Temporal lobe (tissue), 2 donors: ENCODE data around the gene WDR93. TPM values are rescaled to one million over a fixed set of nuclear protein-coding genes. Genes with fewer than 3 reads are reported as not detected.

Experiments used
- small RNA-seq: library from RNA; depleted of rRNA; stranded (forward); fragments of <200 nt; gene quantifications from one replicate; pipeline ENCODE3, GENCODE V24; 2014; ENCODE audit warnings: low replicate concordance
- total RNA-seq: library from RNA; depleted of rRNA; stranded (reverse); fragments of >200 nt; gene quantifications from one replicate; pipeline ENCODE4 v1.2.3, GENCODE V29; 2014

The WDR93 gene
- total RNA-seq, 1 donor from 2014 or later, result 0.25 TPM

Small RNA genes within 50 kb of the gene (small RNA-seq; reads per million reads assigned to genes)
- not detected for gene RNU6-132P

Other genes with a start within 250 kb of the WDR93 start
- gene RHCG, start 194.2 kb upstream of the WDR93 start, total RNA-seq, result 1.7 TPM
- gene TICRR, start 115.3 kb upstream of the WDR93 start, total RNA-seq, result 1.2 TPM
- 4.4 TPM for gene KIF7, start 35.3 kb upstream of the WDR93 start, total RNA-seq
- under 0.01 TPM for gene PLIN1, start 11.4 kb upstream of the WDR93 start, total RNA-seq
- 7.9 TPM for gene PEX11A, start 57 bp upstream of the WDR93 start, total RNA-seq
- gene MESP1, start 60.4 kb downstream of the WDR93 start, total RNA-seq, result 2.0 TPM
- not detected for gene MESP2, start 85.5 kb downstream of the WDR93 start, total RNA-seq
- gene ANPEP, start 124.0 kb downstream of the WDR93 start, total RNA-seq, result 1.5 TPM
- 34.9 TPM for gene AP3S2, start 203.2 kb downstream of the WDR93 start, total RNA-seq
- gene ARPIN, start 222.1 kb downstream of the WDR93 start, total RNA-seq, result 14.5 TPM